ENCODE results near the gene SNRNP25. TPM values are rescaled to one million over a fixed set of nuclear protein-coding genes. Genes with fewer than 3 reads are reported as not detected.

The SNRNP25 gene
- polyA plus RNA-seq, 3 donors: 18.5 to 32.2 (median 31.6) TPM

- Mint-ChIP-seq H3K9me3 (no peaks in the 10 kb centered on the region), H3K36me3 (peaks cover 51 to 78% of the 10 kb centered on the region in 2 donors), H3K27ac (no peak overlapping the region), H3K4me1 (peaks cover 21% of the 10 kb centered on the region), H3K4me3 (no peak overlapping the region), H3K27me3 (ENCODE audit: low read depth in 3 of 3) (peaks cover 0 to 6% (median 0%) of the 10 kb centered on the region in 3 donors)
- H3K4me3 ChIP-seq (replicated peaks in 1 of 3; ENCODE audit: low read depth in 2 of 3, low read length in 3 of 3): no peak overlapping the region
- no peaks in the 10 kb centered on the region for H3K79me2 ChIP-seq (ENCODE audit: insufficient read depth, low read length)
- 100% methylated on average over 8 of the region's 14 CpGs for WGBS (ENCODE audit: insufficient coverage)
- no peaks in the 10 kb centered on the region for H3K27me3 ChIP-seq (ENCODE audit: control insufficient read depth in 2 of 2, insufficient read depth in 2 of 2, low read length in 2 of 2)
- no peak overlapping the region for H3K27ac ChIP-seq (ENCODE audit: low read depth in 1 of 2, low read length in 2 of 2)
- H3K4me2 ChIP-seq (replicated peaks; ENCODE audit: extremely low read depth, low read length, poor library complexity, severe bottlenecking): no peak overlapping the region
- H3K4me1 ChIP-seq (ENCODE audit: control insufficient read depth in 1 of 2, insufficient read depth in 2 of 2, low read length in 2 of 2): peaks cover 11 to 19% of the 10 kb centered on the region in 2 donors
- DNase-seq: no peak
- H2AFZ ChIP-seq (ENCODE audit: insufficient read depth, low read depth, low read length, poor library complexity, severe bottlenecking): no peak overlapping the region
- peaks cover 29% of the 10 kb centered on the region for H4K20me1 ChIP-seq (ENCODE audit: insufficient read depth, low read length)
- peaks cover 50 to 69% of the 10 kb centered on the region in 2 donors for H3K36me3 ChIP-seq (replicated peaks in 1 of 2; ENCODE audit: control insufficient read depth in 1 of 2, insufficient read depth in 2 of 2, low read length in 2 of 2)
- H3K9ac ChIP-seq (ENCODE audit: insufficient read depth, low read length, poor library complexity, severe bottlenecking): no peak overlapping the region
- TF ChIP-seq, protein P1, sequence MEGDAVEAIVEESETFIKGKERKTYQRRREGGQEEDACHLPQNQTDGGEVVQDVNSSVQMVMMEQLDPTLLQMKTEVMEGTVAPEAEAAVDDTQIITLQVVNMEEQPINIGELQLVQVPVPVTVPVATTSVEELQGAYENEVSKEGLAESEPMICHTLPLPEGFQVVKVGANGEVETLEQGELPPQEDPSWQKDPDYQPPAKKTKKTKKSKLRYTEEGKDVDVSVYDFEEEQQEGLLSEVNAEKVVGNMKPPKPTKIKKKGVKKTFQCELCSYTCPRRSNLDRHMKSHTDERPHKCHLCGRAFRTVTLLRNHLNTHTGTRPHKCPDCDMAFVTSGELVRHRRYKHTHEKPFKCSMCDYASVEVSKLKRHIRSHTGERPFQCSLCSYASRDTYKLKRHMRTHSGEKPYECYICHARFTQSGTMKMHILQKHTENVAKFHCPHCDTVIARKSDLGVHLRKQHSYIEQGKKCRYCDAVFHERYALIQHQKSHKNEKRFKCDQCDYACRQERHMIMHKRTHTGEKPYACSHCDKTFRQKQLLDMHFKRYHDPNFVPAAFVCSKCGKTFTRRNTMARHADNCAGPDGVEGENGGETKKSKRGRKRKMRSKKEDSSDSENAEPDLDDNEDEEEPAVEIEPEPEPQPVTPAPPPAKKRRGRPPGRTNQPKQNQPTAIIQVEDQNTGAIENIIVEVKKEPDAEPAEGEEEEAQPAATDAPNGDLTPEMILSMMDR (IDR thresholded peaks at IDR 0.05): no peak
- intact Hi-C loops (cut with micrococcal nuclease): no loop called here
- H3K9me3 ChIP-seq (replicated peaks in 1 of 2; ENCODE audit: control insufficient read depth in 1 of 2, insufficient read depth in 1 of 2, low read length in 2 of 2): no peaks in the 10 kb centered on the region
These were observed 35.0 kb downstream of the SNRNP25 start for GRCh38 chr16:88613-89012.

DNA sequence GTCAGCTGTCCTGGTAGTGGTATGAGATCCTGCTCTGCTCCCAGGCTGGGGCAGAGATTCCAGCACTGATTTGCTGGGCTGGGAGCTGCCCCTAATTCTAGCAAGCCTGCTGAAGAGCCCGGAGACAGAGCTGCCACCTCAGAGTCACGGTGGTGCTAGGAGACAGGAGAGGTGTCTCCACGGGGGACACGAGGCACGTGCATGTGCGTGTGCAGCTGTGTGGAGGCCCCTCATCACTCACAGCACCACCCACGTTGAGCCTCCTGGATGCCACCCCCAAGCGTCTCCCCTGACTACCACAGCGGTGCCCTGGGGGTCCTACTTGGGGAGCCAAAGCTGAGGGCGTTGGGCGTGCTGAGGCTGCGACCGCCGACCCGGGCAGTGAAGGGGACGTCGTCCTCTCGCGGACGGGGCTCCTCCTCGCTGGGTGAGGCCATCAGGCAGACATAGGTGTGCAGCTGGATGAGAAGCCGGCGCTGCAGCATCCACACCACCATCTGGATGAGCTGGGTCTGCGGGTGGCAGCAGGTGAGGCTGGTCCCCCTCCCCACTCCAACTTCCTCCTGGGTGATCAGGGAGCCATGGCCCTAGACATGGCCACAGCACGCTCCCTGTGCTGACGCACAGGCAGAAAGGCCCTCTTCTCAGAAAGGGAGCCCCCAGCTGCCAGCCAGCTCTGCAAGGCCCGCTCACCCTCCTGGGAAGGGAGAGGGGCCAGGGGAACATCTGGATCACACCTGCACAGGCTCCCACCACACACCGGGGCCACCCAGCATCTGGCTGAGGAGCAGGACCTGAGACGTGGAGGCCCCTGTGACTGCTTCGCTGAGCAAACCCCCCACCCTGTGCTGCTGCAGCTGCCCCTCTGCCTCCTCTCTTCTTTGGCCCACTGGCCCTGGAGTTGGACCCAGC lies 36.0 kb downstream of the SNRNP25 start:
- H3K27ac ChIP-seq (ENCODE audit: low read depth in 1 of 2, low read length in 2 of 2): no peak overlapping the region
- no peak overlapping the region for H3K9ac ChIP-seq (ENCODE audit: insufficient read depth, low read length, poor library complexity, severe bottlenecking)
- WGBS (ENCODE audit: insufficient coverage): 96% methylated on average over 26 of the region's 30 CpGs
- peaks cover 47 to 79% of the 10 kb centered on the region in 2 donors for H3K36me3 Mint-ChIP-seq
- no peak overlapping the region for H3K4me2 ChIP-seq (replicated peaks; ENCODE audit: extremely low read depth, low read length, poor library complexity, severe bottlenecking)
- no peak for DNase-seq
- no peaks in the 10 kb centered on the region for H3K9me3 ChIP-seq (replicated peaks in 1 of 2; ENCODE audit: control insufficient read depth in 1 of 2, insufficient read depth in 1 of 2, low read length in 2 of 2)
- no peak overlapping the region for H3K27ac Mint-ChIP-seq
- intact Hi-C loops (cut with micrococcal nuclease): no loop called here
- H3K4me1 Mint-ChIP-seq: peaks cover 10% of the 10 kb centered on the region
- H4K20me1 ChIP-seq (ENCODE audit: insufficient read depth, low read length): peaks cover 20% of the 10 kb centered on the region
- TF ChIP-seq, protein P1 (IDR thresholded peaks at IDR 0.05): no peak
- H3K4me3 ChIP-seq (replicated peaks in 1 of 3; ENCODE audit: low read depth in 2 of 3, low read length in 3 of 3): no peak overlapping the region
- H3K79me2 ChIP-seq (ENCODE audit: insufficient read depth, low read length): no peaks in the 10 kb centered on the region
- no peaks in the 10 kb centered on the region for H3K27me3 ChIP-seq (ENCODE audit: control insufficient read depth in 2 of 2, insufficient read depth in 2 of 2, low read length in 2 of 2)
- H3K4me3 Mint-ChIP-seq: no peak overlapping the region
- H2AFZ ChIP-seq (ENCODE audit: insufficient read depth, low read depth, low read length, poor library complexity, severe bottlenecking): no peak overlapping the region
- H3K4me1 ChIP-seq (ENCODE audit: control insufficient read depth in 1 of 2, insufficient read depth in 2 of 2, low read length in 2 of 2): peaks cover 5 to 9% of the 10 kb centered on the region in 2 donors
- H3K27me3 Mint-ChIP-seq (ENCODE audit: low read depth in 3 of 3): peaks cover 0 to 6% (median 0%) of the 10 kb centered on the region in 3 donors
- no peaks in the 10 kb centered on the region for H3K9me3 Mint-ChIP-seq
- H3K36me3 ChIP-seq (replicated peaks in 1 of 2; ENCODE audit: control insufficient read depth in 1 of 2, insufficient read depth in 2 of 2, low read length in 2 of 2): peaks cover 44 to 60% of the 10 kb centered on the region in 2 donors

Measured in CD14-positive monocyte (primary cell).